IPS-11a (cell line): ENCODE data around the gene DIAPH3.

Source experiments
- H3K4me3 ChIP-seq: one replicate; pipeline ENCODE4 v1.5.1; 2013; ENCODE audit warnings: low read depth, low read length, control low read depth

DIAPH3 gene

GRCh38 chr13:59970847-59971246 is 192.9 kb downstream of the DIAPH3 start:
- H3K4me3 ChIP-seq, result no peak overlapping the region

- no peak overlapping the region for H3K4me3 ChIP-seq
These were observed 199.9 kb downstream of the DIAPH3 start for GRCh38 chr13:59963827-59964226.

GRCh38 chr13:59963383-59963782 is 200.3 kb downstream of the DIAPH3 start:
- H3K4me3 ChIP-seq, result no peak overlapping the region

GRCh38 chr13:59962343-59962742 is 201.4 kb downstream of the DIAPH3 start:
- no peak overlapping the region for H3K4me3 ChIP-seq

- H3K4me3 ChIP-seq, result no peak overlapping the region
These were observed 203.0 kb downstream of the DIAPH3 start for GRCh38 chr13:59960683-59961082.

- no peak overlapping the region for H3K4me3 ChIP-seq
These were observed 206.3 kb downstream of the DIAPH3 start for GRCh38 chr13:59957438-59957837.

- no peak overlapping the region for H3K4me3 ChIP-seq
These were observed 209.1 kb downstream of the DIAPH3 start for GRCh38 chr13:59954601-59955000.

- H3K4me3 ChIP-seq, result no peak overlapping the region
These were observed 212.7 kb downstream of the DIAPH3 start for GRCh38 chr13:59951011-59951410.

GRCh38 chr13:59950266-59950665 is 213.5 kb downstream of the DIAPH3 start:
- H3K4me3 ChIP-seq, result no peak overlapping the region

- H3K4me3 ChIP-seq, result no peak overlapping the region
These were observed 215.0 kb downstream of the DIAPH3 start for GRCh38 chr13:59948686-59949085.

GRCh38 chr13:59946944-59947343 is 216.8 kb downstream of the DIAPH3 start:
- no peak overlapping the region for H3K4me3 ChIP-seq

- H3K4me3 ChIP-seq, result no peak overlapping the region
These were observed 232.1 kb downstream of the DIAPH3 start for GRCh38 chr13:59931621-59932020.

- H3K4me3 ChIP-seq, result no peak overlapping the region
These were observed 239.5 kb downstream of the DIAPH3 start for GRCh38 chr13:59924256-59924655.

GRCh38 chr13:59915252-59915651 is 248.5 kb downstream of the DIAPH3 start:
- H3K4me3 ChIP-seq, result no peak overlapping the region

GRCh38 chr13:59914556-59914955 is 249.2 kb downstream of the DIAPH3 start:
- no peak overlapping the region for H3K4me3 ChIP-seq

- H3K4me3 ChIP-seq, result no peak overlapping the region
These were observed 257.2 kb downstream of the DIAPH3 start for GRCh38 chr13:59906413-59907049.

- no peak overlapping the region for H3K4me3 ChIP-seq
These were observed 262.5 kb downstream of the DIAPH3 start for GRCh38 chr13:59901191-59901590.

- no peak overlapping the region for H3K4me3 ChIP-seq
These were observed 265.7 kb downstream of the DIAPH3 start for GRCh38 chr13:59898066-59898465.

GRCh38 chr13:59893266-59893665 is 270.5 kb downstream of the DIAPH3 start:
- H3K4me3 ChIP-seq, result no peak overlapping the region

GRCh38 chr13:59891053-59891452 is 272.7 kb downstream of the DIAPH3 start:
- no peak overlapping the region for H3K4me3 ChIP-seq

- no peak overlapping the region for H3K4me3 ChIP-seq
These were observed 273.7 kb downstream of the DIAPH3 start for GRCh38 chr13:59890054-59890453.

- H3K4me3 ChIP-seq, result no peak overlapping the region
These were observed 275.3 kb downstream of the DIAPH3 start for GRCh38 chr13:59888408-59888807.

- H3K4me3 ChIP-seq, result no peak overlapping the region
These were observed 278.7 kb downstream of the DIAPH3 start for GRCh38 chr13:59885076-59885475.
